Stimulated activated naive B cell treated with anti-CD40 and anti-IgM and Interleukin-4, amounts not matched to agents 10 μg/mL and 1 μg/mL and 100 μg/mL, for 72 hours (primary cell): Measurements from ENCODE around the gene ADAP2.
"Not testable (repeated sequence)": the region's sequence is repeated elsewhere in the genome, so short reads cannot be mapped to it uniquely, and the experiment has no call there.

ENCODE experiments used
- ATAC-seq, 2 donors: fragments of 150-1000 bp; cut with Tn5 transposase; replicated peaks; 2 replicates each; pipeline ENCODE4 v1.10.0; 2021; ENCODE audit warnings: moderate library complexity in 1 of 2
- DNase-seq: peaks from one replicate; pipeline ENCODE4 v3.0.0; 2021
- H3K27ac Mint-ChIP-seq: one replicate; pipeline ENCODE4 v1.8.0; 2022; ENCODE audit warnings: mild to moderate bottlenecking, mixed read lengths
- H3K27me3 Mint-ChIP-seq, 2 donors: one replicate each; pipeline ENCODE4 v1.8.0; 2022; ENCODE audit warnings: mixed read lengths in 2 of 2
- H3K36me3 Mint-ChIP-seq, 2 donors: one replicate each; pipeline ENCODE4 v1.8.0; 2022; ENCODE audit warnings: mixed read lengths in 2 of 2, mild to moderate bottlenecking in 1 of 2
- H3K4me1 Mint-ChIP-seq, 2 donors: one replicate each; pipeline ENCODE4 v1.8.0; 2022; ENCODE audit warnings: mixed read lengths in 2 of 2, mild to moderate bottlenecking in 1 of 2
- H3K4me3 Mint-ChIP-seq, 2 donors: one replicate each; pipeline ENCODE4 v1.8.0; 2022; ENCODE audit warnings: mild to moderate bottlenecking in 2 of 2, mixed read lengths in 2 of 2, moderate library complexity in 1 of 2
- H3K9me3 Mint-ChIP-seq, 2 donors: one replicate each; pipeline ENCODE4 v1.8.0; 2022; ENCODE audit warnings: mixed read lengths in 2 of 2, mild to moderate bottlenecking in 1 of 2

Gene ADAP2

DNA sequence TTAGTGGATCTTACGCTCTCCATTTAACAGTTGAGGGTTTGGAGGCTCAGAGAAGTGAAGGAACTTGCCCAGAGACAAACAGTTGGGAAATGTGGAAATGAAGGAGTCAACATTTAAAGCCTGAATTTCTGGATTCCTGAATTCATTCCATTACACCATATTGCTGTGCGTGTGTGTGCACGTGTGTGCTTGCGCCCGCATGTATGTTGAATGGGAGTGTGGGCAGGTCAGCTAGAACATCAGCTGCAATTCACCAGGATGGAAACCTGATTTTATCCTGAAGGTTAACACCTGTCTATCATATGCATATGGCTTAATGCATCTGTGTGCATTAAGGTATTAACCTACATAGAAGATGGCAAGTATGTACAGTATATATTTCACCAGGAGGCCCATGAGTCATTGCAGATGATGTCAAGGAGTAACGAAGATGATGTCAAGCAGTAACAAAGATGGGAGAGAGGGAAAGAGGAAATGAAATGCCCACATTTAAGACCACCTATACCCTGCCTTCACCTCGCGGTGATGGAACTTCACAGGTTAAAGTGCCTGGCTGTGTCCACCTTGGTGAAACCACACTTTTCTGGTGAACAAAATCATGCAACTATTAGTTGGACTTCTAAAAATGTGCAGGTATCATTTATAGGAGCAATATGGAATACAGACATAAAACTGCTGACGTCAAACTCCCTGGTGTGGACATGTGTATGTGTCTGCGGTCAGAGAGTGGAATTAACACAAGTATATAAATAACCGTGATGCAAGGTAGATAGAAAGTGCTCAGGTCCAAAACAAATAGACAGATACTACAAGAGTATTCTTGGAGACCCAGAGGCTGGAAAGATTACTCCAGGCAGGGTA is 832 bp upstream of the ADAP2 start:
- Mint-ChIP-seq H3K27ac (peak overlapping the region; percentile 88), H3K9me3 (no peaks in the 10 kb centered on the region), H3K27me3 (peaks cover 0 to 4% of the 10 kb centered on the region in 2 donors), H3K4me1 (peaks cover 19 to 23% of the 10 kb centered on the region in 2 donors), H3K36me3 (peaks cover 11 to 16% of the 10 kb centered on the region in 2 donors), H3K4me3 (peak overlapping the region; percentile 91)
- ATAC-seq = no peak
- no peak for DNase-seq

DNA sequence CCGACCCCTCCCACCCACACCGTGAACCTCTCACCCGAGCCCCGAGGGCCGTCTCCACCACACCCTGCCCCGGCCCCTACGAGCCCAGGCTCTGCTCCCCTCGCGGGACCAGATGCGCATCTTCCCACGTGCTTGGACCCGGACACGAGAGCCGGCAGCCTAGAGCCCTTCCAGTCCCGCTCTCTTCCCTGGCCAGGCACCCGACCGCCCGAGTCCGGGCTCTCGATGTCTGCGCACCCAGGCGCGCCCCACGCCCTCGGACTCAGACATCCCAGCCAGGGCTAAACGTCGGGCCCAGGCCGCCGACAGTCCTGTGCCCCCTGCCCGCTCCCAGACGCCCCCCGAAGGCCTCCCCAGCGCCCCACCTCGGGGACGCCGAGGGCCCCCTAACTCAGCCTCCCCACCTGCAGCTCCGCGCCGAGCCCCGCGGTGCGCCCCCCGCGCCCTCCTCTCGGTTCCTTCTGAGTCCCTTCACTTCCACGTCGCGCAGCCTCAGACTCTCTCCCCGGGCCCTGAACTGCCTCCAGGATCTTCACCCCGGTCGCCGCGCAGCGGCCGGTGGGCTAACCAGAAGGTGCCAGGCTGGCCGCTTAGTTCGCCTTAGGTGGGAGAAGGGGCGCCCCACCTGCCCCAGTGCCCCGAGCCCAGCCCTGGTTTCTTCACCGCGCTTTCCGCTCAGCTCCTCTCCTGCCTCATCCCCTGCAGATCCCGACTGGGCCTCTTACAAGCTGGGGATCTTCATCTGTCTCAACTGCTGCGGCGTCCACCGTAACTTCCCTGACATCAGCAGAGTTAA is 688 bp downstream of the ADAP2 start:
- peaks cover 24 to 29% of the 10 kb centered on the region in 2 donors for H3K36me3 Mint-ChIP-seq
- DNase-seq (peak; percentile 27), ATAC-seq (peak; percentile 59 to 63)
- peaks cover 0 to 4% of the 10 kb centered on the region in 2 donors for H3K27me3 Mint-ChIP-seq
- peak overlapping the region; percentile 92 for H3K27ac Mint-ChIP-seq
- H3K9me3 Mint-ChIP-seq = no peaks in the 10 kb centered on the region
- peaks cover 29 to 34% of the 10 kb centered on the region in 2 donors for H3K4me1 Mint-ChIP-seq
- peak overlapping the region; percentile 91 to 92 for H3K4me3 Mint-ChIP-seq

DNA sequence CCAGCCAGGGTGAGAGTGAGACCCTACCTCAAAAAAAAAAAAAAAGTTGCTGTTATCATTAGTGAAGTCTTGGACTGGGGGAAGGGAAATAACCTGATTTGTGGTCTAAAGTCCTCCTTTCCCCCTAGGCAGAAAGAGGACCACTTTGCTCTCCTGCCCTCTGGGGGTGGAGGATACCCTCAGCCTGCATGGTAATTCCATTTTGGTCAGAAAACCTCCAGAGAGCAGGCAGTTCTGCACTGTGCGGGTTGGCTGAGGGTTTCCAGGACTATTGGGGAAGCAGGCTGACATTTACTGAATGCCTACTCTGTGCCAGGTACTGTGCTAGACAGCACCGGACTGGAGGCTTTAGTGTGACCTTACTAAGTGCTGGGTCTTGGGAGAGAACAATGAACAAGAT is 2.6 kb downstream of the ADAP2 start:
- DNase-seq (no peak), ATAC-seq (no peak)
- Mint-ChIP-seq H3K27ac (no peak overlapping the region), H3K36me3 (peaks cover 28 to 36% of the 10 kb centered on the region in 2 donors), H3K4me3 (no peak overlapping the region), H3K9me3 (no peaks in the 10 kb centered on the region), H3K27me3 (peaks cover 0 to 4% of the 10 kb centered on the region in 2 donors), H3K4me1 (peaks cover 29 to 34% of the 10 kb centered on the region in 2 donors)

DNA sequence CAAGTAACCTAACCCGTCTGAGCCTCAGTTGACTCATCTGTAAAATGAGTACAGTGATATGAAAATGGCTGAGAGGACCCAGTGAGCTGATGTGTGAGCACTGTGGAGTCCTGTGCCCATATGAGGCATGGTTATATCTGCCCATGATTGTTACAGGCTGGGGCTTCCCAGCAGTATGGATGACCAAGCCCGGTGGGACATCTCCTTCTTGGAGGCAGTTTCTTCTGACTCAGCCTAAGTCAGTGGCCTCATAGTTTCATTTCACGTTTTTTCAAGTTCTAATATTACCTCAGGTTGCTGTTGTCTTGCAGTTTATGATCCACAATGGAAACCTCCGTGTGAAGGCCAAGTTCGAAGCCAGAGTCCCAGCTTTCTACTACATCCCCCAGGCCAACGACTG is 4.8 kb downstream of the ADAP2 start:
- no peak overlapping the region for H3K27ac Mint-ChIP-seq

DNA sequence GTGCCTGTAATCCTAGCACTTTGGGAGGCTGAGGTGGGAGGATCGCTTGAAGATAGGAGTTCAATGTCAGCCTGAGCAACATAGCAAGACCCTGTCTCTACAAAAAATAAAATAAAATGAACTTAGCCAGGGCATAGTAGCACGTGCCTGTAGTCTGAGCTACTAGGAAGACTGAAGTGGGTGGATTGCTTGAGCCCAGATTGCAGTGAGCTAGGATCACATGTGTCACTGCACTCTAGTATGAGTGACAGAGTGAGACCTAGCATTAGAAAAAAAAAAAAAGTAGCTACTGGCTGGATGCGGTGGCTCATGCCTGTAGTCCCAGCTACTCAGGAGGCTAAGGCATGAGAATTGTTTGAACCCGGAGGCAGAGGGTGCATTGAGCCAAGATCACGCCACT is 6.0 kb downstream of the ADAP2 start:
- DNase-seq (no peak), ATAC-seq (no peak)
- H3K9me3 Mint-ChIP-seq = no peaks in the 10 kb centered on the region
- H3K36me3 Mint-ChIP-seq = peaks cover 39 to 53% of the 10 kb centered on the region in 2 donors
- peaks cover 12 to 15% of the 10 kb centered on the region in 2 donors for H3K4me1 Mint-ChIP-seq
- peaks cover 0 to 3% of the 10 kb centered on the region in 2 donors for H3K27me3 Mint-ChIP-seq
- no peak overlapping the region for H3K4me3 Mint-ChIP-seq
- no peak overlapping the region for H3K27ac Mint-ChIP-seq

More for the DNA sequence above, 4.8 kb downstream of the ADAP2 start:
- ATAC-seq (peak in 1 of 2 donors; percentile 24), DNase-seq (no peak)
- peaks cover 18 to 20% of the 10 kb centered on the region in 2 donors for H3K4me1 Mint-ChIP-seq
- no peak overlapping the region for H3K4me3 Mint-ChIP-seq
- peaks cover 38 to 46% of the 10 kb centered on the region in 2 donors for H3K36me3 Mint-ChIP-seq
- peaks cover 0 to 4% of the 10 kb centered on the region in 2 donors for H3K27me3 Mint-ChIP-seq
- H3K9me3 Mint-ChIP-seq = no peaks in the 10 kb centered on the region

DNA sequence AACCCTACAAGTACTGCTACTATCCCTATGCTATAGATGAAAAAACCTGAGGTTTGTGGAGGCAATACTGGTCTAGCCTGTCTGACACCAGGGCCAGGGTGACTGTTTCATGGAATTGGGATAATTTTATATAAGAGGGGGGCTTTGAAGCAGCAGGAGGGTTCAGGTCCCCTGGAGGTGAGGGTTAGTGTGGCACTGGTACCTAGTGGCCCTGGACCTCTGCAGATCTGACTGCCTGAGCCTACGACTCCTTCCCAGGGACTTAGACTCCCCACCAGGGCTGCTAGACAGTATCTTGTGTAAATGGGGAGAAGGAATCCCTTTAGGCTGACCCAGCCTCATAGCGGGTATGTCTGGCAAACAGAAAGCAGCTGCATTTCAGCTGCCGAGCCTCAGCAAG is 6.8 kb downstream of the ADAP2 start:
- H3K9me3 Mint-ChIP-seq = no peaks in the 10 kb centered on the region
- H3K36me3 Mint-ChIP-seq = peaks cover 39 to 52% of the 10 kb centered on the region in 2 donors
- ATAC-seq (no peak), DNase-seq (no peak)
- no peak overlapping the region for H3K27ac Mint-ChIP-seq
- no peak overlapping the region for H3K4me3 Mint-ChIP-seq
- peaks cover 10 to 11% of the 10 kb centered on the region in 2 donors for H3K4me1 Mint-ChIP-seq
- no peaks in the 10 kb centered on the region for H3K27me3 Mint-ChIP-seq

DNA sequence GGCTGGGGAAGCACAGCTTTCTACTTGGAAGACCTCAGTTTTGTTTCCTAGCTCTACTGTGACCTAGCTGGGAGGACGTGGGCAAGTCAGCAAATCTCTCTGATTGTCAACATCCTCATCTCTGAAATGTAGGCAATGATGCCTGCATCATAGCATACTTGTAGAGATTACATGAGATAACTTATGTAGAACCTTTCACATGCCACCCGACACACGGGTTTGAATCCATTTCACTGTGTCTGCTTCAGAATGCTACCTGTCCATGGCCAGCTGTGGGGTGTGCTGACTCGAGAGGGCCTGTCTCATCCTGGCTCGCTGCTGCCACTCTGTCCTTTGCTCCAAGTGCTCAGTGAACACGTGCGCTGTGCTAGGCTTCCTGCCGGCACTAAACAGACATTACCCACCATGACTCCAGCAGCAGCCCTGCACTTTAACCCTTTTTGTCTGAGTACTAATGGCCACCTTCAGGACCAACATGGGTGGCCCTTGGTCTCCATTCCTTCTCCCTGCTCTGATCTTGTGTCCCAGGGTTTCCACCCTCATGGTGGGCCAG is 7.4 kb downstream of the ADAP2 start:
- no peaks in the 10 kb centered on the region for H3K9me3 Mint-ChIP-seq
- H3K27me3 Mint-ChIP-seq = no peaks in the 10 kb centered on the region
- peaks cover 10 to 11% of the 10 kb centered on the region in 2 donors for H3K4me1 Mint-ChIP-seq
- no peak overlapping the region for H3K27ac Mint-ChIP-seq
- no peak overlapping the region for H3K4me3 Mint-ChIP-seq
- peaks cover 42 to 52% of the 10 kb centered on the region in 2 donors for H3K36me3 Mint-ChIP-seq
- ATAC-seq (no peak), DNase-seq (no peak)

DNA sequence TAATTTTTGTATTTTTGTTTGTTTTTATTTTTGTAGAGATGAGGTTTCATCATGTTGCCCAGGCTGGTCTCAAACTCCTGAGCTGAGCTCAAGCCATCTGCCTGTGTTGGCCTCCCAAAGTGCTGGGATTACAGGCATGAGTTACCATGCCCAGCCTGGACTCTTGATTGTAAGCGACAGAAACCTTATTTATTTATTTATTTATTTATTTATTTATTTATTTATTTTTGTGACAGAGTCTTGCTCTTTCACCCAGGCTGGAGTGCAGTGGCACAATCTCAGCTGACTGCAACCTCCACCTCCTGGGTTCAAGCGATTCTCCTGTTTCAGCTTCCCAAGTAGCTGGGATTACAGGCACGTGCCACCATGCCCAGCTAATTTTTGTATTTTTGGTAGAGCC is 8.1 kb downstream of the ADAP2 start:
- not testable (repeated sequence) for DNase-seq, H3K4me3 Mint-ChIP-seq, H3K27ac Mint-ChIP-seq, H3K27me3 Mint-ChIP-seq, ATAC-seq, H3K9me3 Mint-ChIP-seq
- Mint-ChIP-seq H3K36me3 (peaks cover 40 to 49% of the 10 kb centered on the region in 2 donors), H3K4me1 (peaks cover 10 to 11% of the 10 kb centered on the region in 2 donors)

DNA sequence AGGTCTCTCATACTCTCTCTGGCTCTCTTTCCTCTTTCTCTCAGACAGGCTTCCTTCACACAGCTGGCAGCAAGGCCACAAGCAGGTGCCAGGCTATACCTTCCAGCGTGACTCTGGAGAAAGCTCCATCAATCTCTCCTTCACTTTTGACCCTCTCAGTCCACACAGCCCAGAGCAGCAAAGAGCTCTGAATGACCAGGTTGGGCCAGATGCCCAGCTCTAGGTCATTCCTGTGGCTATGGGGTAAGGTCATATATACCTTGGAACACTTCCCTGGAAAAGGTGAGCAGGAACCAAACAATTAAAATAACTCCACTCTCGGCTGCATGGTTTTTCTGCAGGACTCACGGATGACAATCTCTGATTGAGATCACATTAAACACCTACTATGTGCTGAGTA is 8.8 kb downstream of the ADAP2 start:
- no peaks in the 10 kb centered on the region for H3K27me3 Mint-ChIP-seq
- peaks cover 10 to 11% of the 10 kb centered on the region in 2 donors for H3K4me1 Mint-ChIP-seq
- H3K27ac Mint-ChIP-seq = no peak overlapping the region
- ATAC-seq (no peak), DNase-seq (no peak)
- peaks cover 43 to 51% of the 10 kb centered on the region in 2 donors for H3K36me3 Mint-ChIP-seq
- H3K9me3 Mint-ChIP-seq = no peaks in the 10 kb centered on the region
- no peak overlapping the region for H3K4me3 Mint-ChIP-seq

DNA sequence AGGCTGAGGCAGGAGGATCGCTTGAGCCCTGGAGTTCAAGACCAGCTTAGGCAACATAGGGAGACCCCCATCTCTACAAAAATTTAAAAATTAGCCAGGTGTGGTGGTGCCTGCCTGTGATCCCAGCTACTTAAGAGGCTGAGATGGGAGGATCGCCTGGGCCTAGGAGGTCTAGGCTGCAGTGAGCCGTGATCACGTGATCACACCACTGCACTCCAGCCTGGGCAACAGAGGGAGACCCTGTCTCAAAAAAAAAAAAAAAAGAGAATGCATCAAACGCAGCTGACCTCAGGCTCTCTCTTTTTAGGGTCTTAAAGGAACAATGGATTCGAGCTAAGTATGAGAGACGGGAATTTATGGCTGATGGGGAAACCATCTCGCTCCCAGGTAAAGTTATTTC is 9.8 kb downstream of the ADAP2 start:
- not testable (repeated sequence) for ATAC-seq, H3K27ac Mint-ChIP-seq, H3K27me3 Mint-ChIP-seq, H3K4me3 Mint-ChIP-seq, H3K4me1 Mint-ChIP-seq, H3K9me3 Mint-ChIP-seq, DNase-seq
- H3K36me3 Mint-ChIP-seq = peaks cover 43 to 51% of the 10 kb centered on the region in 2 donors

DNA sequence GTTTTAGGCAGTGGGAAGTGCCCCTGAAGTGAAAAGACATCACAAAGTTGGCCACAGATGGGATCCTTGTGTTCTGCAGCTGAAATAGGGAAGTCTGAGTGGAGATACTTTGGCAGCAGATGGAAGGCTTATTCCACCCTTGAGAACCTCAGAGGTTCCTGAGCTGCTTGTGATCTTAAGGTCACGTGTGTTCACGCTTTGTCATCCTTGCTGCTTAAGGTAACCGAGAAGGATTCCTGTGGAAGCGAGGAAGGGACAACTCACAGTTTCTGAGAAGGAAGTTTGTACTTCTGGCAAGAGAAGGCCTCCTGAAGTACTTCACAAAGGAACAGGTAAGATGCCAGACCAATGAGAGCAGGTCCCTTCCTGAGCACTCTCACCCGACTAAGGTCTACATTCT is 12.2 kb downstream of the ADAP2 start:
- H3K4me3 Mint-ChIP-seq = no peak overlapping the region
- H3K27me3 Mint-ChIP-seq = no peaks in the 10 kb centered on the region
- no peaks in the 10 kb centered on the region for H3K9me3 Mint-ChIP-seq
- no peak overlapping the region for H3K27ac Mint-ChIP-seq
- ATAC-seq = no peak
- H3K36me3 Mint-ChIP-seq = peaks cover 49 to 55% of the 10 kb centered on the region in 2 donors
- peaks cover 3 to 13% of the 10 kb centered on the region in 2 donors for H3K4me1 Mint-ChIP-seq
- no peak for DNase-seq

DNA sequence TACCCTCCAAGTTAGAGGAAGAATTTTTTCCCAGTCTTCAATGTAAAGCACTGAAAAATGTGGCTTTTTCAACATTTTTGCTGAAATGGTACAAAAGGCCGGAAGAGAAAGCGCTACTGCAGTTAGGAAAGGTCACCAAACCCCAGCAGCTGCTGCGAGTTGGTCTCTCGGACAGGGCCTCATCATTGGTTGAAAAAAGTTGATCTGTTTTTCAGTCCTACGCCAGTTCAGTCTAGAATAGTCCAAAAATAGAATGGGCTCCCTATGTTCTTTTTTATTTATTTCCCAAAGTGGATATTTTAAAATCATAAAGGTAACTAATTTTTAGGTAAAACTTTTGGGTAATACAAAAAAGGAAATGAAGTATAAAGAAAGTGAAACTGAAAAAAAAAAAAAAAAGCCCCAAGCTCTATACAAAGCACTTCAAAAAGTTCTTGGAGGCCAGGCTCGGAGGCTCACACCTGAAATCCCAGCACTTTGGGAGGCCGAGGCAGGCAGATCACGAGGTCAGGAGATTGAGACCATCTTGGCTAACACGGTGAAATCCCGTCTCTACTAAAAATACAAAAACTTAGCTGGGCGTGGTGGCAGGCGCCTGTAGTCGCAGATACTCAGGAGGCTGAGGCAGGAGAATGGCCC is 17.4 kb downstream of the ADAP2 start:
- Mint-ChIP-seq H3K4me3 (peak overlapping the region in 1 of 2 donors; percentile 48), H3K9me3 (no peaks in the 10 kb centered on the region), H3K27me3 (no peaks in the 10 kb centered on the region), H3K4me1 (peaks cover 5 to 19% of the 10 kb centered on the region in 2 donors), H3K27ac (peak overlapping the region; percentile 93), H3K36me3 (peaks cover 59 to 62% of the 10 kb centered on the region in 2 donors)
- DNase-seq = no peak
- ATAC-seq = peak; percentile 62 to 64

DNA sequence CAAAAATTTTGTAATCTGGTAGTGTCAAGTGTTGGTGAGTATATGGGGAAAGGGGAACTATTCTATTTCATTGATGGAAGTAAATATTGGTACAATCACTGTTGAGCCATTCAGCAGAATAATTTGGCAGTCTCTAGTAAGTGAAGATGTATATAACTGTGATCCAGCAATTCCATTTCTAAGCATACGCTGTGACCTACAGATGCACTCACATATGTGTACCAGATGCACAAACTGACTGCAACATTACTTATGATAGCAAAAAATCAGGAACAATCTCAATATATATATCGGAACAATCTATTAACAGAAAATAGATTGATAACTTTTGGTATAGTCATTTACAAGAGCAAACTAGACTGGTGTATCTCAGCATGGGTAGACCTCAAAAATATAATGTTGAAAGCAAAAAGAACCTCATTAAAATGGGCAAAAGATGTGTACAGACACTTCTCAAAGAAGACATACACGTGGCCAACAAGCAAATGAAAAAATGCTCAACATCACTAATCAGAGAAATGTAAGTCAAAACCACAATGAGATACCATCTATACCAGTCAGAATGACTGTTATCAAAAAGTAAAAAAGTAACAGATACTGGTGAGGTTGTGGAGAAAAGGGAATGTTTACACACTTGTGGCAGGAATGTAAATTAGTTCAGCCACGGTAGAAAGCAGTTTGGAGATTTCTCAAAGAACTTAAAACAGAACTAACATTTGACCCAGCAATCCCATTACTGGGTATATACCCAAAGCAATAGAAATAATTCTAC is 20.7 kb downstream of the ADAP2 start:
- Mint-ChIP-seq H3K4me3 (no peak overlapping the region), H3K4me1 (peaks cover 5 to 16% of the 10 kb centered on the region in 2 donors), H3K9me3 (no peaks in the 10 kb centered on the region), H3K27me3 (no peaks in the 10 kb centered on the region), H3K36me3 (peaks cover 56 to 57% of the 10 kb centered on the region in 2 donors), H3K27ac (no peak overlapping the region)
- ATAC-seq (no peak), DNase-seq (no peak)
